SK-N-SH (cell line): ENCODE measurements around the gene SMIM10L2A. TPM values are rescaled to one million over a fixed set of nuclear protein-coding genes. Genes with fewer than 3 reads are reported as not detected.
A peak's percentile ranks its signal among the peaks of the same experiment; 100 is the strongest.

ENCODE experiments used
- CTCF ChIA-PET: fragments of 300-600, 350-600 bp; formaldehyde crosslinking; extraction: SDS; loops from one replicate; lab custom pipeline; 2021; lab: Yijun Ruan, JAX
- POLR2A ChIA-PET: fragments of 350-600 bp; sonication (Branson Sonifier 250); formaldehyde crosslinking; extraction: SDS; loops from one replicate; lab custom pipeline; 2020; ENCODE audit warnings: antibody characterized with exemption, inconsistent platforms; lab: Yijun Ruan, JAX
- DNase-seq: peaks from one replicate; pipeline ENCODE4 v3.0.0; 2012
- H2AFZ ChIP-seq: fragments of 200-600 bp; sonication (generic); 2 replicates; pipeline ENCODE4 v1.8.1; 2016; ENCODE audit warnings: antibody characterized with exemption, mild to moderate bottlenecking, low read depth
- H3F3A ChIP-seq: fragments of 200-600 bp; sonication (generic); replicated peaks from 2 replicates; pipeline ENCODE3; 2016; ENCODE audit warnings: antibody characterized with exemption, mild to moderate bottlenecking; ENCODE audit not compliant: insufficient read depth
- H3K27ac ChIP-seq, 2 experiments: fragments of 200-500 bp in 1 of 2; fragments of 200-600 bp in 1 of 2; sonication (Bioruptor generic) in 1 of 2; sonication (generic), shearing (Covaris generic) in 1 of 2; 2 replicates each; pipeline versions ENCODE4 v1.5.1 to v1.6.1; 2014 to 2016; ENCODE audit warnings: low read depth in 2 of 2, inconsistent platforms in 1 of 2, low read length in 1 of 2, mild to moderate bottlenecking in 1 of 2, mixed read lengths in 1 of 2
- H3K27me3 ChIP-seq: fragments of 200-600 bp; sonication (generic), shearing (Covaris generic); 2 replicates; pipeline ENCODE4 v1.6.1; 2016; ENCODE audit warnings: mixed run types; ENCODE audit not compliant: insufficient read depth
- H3K36me3 ChIP-seq, 2 experiments: fragments of 200-500 bp in 1 of 2; fragments of 200-600 bp in 1 of 2; sonication (Bioruptor generic) in 1 of 2; sonication (generic) in 1 of 2; replicated peaks in 1 of 2; 2 replicates each; pipeline versions ENCODE3 to v1.5.1; 2014 to 2016; ENCODE audit warnings: low read length in 1 of 2, mild to moderate bottlenecking in 1 of 2; ENCODE audit not compliant: insufficient read depth in 2 of 2, control insufficient read depth in 1 of 2
- H3K4me1 ChIP-seq, 2 experiments: fragments of 200-500 bp in 1 of 2; fragments of 200-600 bp in 1 of 2; sonication (Bioruptor generic) in 1 of 2; sonication (generic), shearing (Covaris generic) in 1 of 2; 2 replicates each; pipeline versions ENCODE4 v1.5.1 to v1.6.1; 2014 to 2016; ENCODE audit warnings: low read depth in 1 of 2, low read length in 1 of 2, mixed run types in 1 of 2; ENCODE audit not compliant: insufficient read depth in 2 of 2, control insufficient read depth in 1 of 2
- H3K4me2 ChIP-seq: fragments of 200-600 bp; sonication (generic), shearing (Covaris generic); 2 replicates; pipeline ENCODE4 v1.6.1; 2017; ENCODE audit warnings: mixed run types
- H3K4me3 ChIP-seq, 2 experiments: fragments of 200-500 bp in 1 of 2; fragments of 200-600 bp in 1 of 2; sonication (Bioruptor generic) in 1 of 2; sonication (generic), shearing (Covaris generic) in 1 of 2; 2 replicates each; pipeline versions ENCODE4 v1.5.1 to v1.8.1; 2014 to 2016; ENCODE audit warnings: low read depth in 2 of 2, inconsistent platforms in 1 of 2, low read length in 1 of 2, mild to moderate bottlenecking in 1 of 2, mixed read lengths in 1 of 2, moderate library complexity in 1 of 2
- H3K79me2 ChIP-seq: fragments of 200-600 bp; sonication (generic); 2 replicates; pipeline ENCODE4 v1.8.1; 2017; ENCODE audit warnings: mild to moderate bottlenecking; ENCODE audit not compliant: insufficient read depth
- H3K9ac ChIP-seq: fragments of 200-600 bp; sonication (generic); 2 replicates; pipeline ENCODE4 v1.6.1; 2017; ENCODE audit warnings: mixed run types
- H3K9me2 ChIP-seq: fragments of 200-600 bp; sonication (generic); 2 replicates; pipeline ENCODE4 v1.6.1; 2017; ENCODE audit warnings: mixed run types
- H3K9me3 ChIP-seq: fragments of 200-600 bp; sonication (generic); 2 replicates; pipeline ENCODE4 v1.6.1; 2017; ENCODE audit warnings: mixed run types, mild to moderate bottlenecking, moderate library complexity
- H4K20me1 ChIP-seq: fragments of 200-600 bp; sonication (generic); 2 replicates; pipeline ENCODE4 v1.6.1; 2017; ENCODE audit warnings: mild to moderate bottlenecking, mixed run types; ENCODE audit not compliant: insufficient read depth
- FOSL2 ChIP-seq: IDR thresholded peaks from 2 replicates; pipeline ENCODE4 v1.4.0; 2012; ENCODE audit warnings: low read depth, mild to moderate bottlenecking, moderate library complexity, borderline replicate concordance
- FOXM1 ChIP-seq: IDR thresholded peaks from 2 replicates; pipeline ENCODE4 v1.4.0; 2012; ENCODE audit warnings: low read depth, mild to moderate bottlenecking
- JUND ChIP-seq: IDR thresholded peaks from 2 replicates; pipeline ENCODE4 v1.4.0; 2012
- NFIC ChIP-seq: IDR thresholded peaks from 2 replicates; pipeline ENCODE4 v1.4.0; 2012; ENCODE audit warnings: borderline replicate concordance
- NRF1 ChIP-seq: IDR thresholded peaks from 2 replicates; pipeline ENCODE4 v1.6.1; 2012; ENCODE audit warnings: low read depth, mild to moderate bottlenecking, low read length
- WGBS: methylation state at CpG from one replicate; pipeline ENCODE4 v1.1.6; 2017; ENCODE audit warnings: low lambda C conversion rate; 5-methylcytosine and 5-hydroxymethylcytosine counted together
- polyA plus RNA-seq, 3 experiments: library from polyadenylated mRNA; depleted of rRNA; stranded (reverse); fragments of >200 nt; gene quantifications; 2 replicates each; pipeline ENCODE4 v1.2.3, GENCODE V29; 2012
- TF ChIP-seq, protein P1 (sequence below): fragments of 200-600 bp; sonication (generic); IDR thresholded peaks from 2 replicates; pipeline ENCODE4 v1.6.1; 2017; ENCODE audit warnings: antibody characterized with exemption, mild to moderate bottlenecking, moderate library complexity
- TF ChIP-seq, protein P2 (sequence below): IDR thresholded peaks from 2 replicates; pipeline ENCODE4 v1.4.0; 2012; ENCODE audit warnings: low read depth
- TF ChIP-seq, protein P3 (sequence below): IDR thresholded peaks from 2 replicates; pipeline ENCODE4 v1.4.0; 2012; ENCODE audit warnings: low read depth, borderline replicate concordance
- TF ChIP-seq, protein P4 (sequence below): fragments of 150-350 bp; IDR thresholded peaks from 2 replicates; pipeline ENCODE4 v1.6.1; 2016; ENCODE audit warnings: mild to moderate bottlenecking, low read depth, low read length

The SMIM10L2A gene
- polyA plus RNA-seq, 1 of the 3 experiments (the other 2 are of a cell fraction): 0.15 TPM

DNA sequence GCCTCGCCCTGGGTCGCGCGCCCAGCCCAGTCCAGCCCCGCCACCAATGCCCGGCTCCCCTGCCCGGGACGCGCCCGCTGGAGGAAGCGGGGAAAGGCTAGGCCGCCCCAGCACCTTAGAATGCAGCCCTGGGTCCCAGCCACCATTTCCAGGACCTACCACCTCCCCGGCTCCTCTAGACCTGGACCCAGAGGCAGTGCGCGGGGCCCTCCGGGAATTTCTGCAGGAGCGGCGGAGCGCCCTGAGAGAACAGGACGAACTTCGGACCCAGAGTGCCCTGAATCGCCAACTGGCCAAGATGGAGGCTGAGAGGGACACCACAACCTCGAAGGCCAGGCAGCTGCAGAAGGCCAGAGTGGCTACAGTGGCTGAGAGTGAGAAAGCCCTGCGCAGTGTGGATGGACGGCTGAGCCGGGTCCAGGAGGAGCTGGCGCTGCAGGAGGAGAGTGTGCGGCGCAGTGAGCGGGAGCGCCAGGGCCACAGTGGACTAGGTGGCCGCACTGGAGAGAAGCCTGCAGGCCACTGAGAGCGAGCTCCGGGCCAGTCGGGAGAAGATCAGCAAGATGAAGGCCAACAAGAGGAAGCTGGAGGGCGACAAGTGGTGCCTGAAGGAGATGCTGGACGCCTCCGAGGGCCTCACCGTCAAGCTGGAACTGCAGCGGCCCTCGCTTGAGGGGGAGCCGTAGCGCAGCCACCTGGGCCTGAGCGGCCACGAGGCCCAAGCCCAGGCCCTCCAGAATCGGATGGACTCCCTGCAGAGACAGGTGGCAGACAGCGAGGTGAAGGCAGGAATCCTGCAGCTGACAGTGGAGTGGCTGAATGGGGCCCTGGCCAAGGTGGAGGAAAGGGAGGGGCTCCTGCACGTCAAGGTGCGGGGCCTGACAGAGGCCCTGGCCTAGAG is 15.5 kb downstream of the SMIM10L2A start:
- Histone ChIP-seq H3K4me2 (no peak overlapping the region), H3K79me2 (no peaks in the 10 kb centered on the region), H3K27ac (no peak overlapping the region), H4K20me1 (no peaks in the 10 kb centered on the region), H2AFZ (no peak overlapping the region), H3K4me1 (no peaks in the 10 kb centered on the region; a peak in 1 of 4 replicates), H3K4me3 (no peak overlapping the region), H3K36me3 (no peaks in the 10 kb centered on the region), H3K27me3 (0 out of 2 replicates have a peak, but pooled peaks cover 6% of the 10 kb centered on the region), H3K9me2 (no peaks in the 10 kb centered on the region)
- DNase-seq: no peak
- CTCF ChIA-PET: no interaction called here
- POLR2A ChIA-PET: no interaction called here
- 51% methylated on average over 35 of the region's 49 CpGs for WGBS
- TF ChIP-seq, protein P1, sequence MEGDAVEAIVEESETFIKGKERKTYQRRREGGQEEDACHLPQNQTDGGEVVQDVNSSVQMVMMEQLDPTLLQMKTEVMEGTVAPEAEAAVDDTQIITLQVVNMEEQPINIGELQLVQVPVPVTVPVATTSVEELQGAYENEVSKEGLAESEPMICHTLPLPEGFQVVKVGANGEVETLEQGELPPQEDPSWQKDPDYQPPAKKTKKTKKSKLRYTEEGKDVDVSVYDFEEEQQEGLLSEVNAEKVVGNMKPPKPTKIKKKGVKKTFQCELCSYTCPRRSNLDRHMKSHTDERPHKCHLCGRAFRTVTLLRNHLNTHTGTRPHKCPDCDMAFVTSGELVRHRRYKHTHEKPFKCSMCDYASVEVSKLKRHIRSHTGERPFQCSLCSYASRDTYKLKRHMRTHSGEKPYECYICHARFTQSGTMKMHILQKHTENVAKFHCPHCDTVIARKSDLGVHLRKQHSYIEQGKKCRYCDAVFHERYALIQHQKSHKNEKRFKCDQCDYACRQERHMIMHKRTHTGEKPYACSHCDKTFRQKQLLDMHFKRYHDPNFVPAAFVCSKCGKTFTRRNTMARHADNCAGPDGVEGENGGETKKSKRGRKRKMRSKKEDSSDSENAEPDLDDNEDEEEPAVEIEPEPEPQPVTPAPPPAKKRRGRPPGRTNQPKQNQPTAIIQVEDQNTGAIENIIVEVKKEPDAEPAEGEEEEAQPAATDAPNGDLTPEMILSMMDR: no peak
- TF ChIP-seq, protein P2, sequence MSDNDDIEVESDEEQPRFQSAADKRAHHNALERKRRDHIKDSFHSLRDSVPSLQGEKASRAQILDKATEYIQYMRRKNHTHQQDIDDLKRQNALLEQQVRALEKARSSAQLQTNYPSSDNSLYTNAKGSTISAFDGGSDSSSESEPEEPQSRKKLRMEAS: no peak
- TF ChIP-seq NRF1 (no peak), NFIC (no peak), JUND (no peak), FOXM1 (no peak)
- TF ChIP-seq, protein P3, sequence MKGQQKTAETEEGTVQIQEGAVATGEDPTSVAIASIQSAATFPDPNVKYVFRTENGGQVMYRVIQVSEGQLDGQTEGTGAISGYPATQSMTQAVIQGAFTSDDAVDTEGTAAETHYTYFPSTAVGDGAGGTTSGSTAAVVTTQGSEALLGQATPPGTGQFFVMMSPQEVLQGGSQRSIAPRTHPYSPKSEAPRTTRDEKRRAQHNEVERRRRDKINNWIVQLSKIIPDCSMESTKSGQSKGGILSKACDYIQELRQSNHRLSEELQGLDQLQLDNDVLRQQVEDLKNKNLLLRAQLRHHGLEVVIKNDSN: no peak
- TF ChIP-seq, protein P4, sequence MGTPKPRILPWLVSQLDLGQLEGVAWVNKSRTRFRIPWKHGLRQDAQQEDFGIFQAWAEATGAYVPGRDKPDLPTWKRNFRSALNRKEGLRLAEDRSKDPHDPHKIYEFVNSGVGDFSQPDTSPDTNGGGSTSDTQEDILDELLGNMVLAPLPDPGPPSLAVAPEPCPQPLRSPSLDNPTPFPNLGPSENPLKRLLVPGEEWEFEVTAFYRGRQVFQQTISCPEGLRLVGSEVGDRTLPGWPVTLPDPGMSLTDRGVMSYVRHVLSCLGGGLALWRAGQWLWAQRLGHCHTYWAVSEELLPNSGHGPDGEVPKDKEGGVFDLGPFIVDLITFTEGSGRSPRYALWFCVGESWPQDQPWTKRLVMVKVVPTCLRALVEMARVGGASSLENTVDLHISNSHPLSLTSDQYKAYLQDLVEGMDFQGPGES: no peak
- TF ChIP-seq, all 33 proteins: peak for 0
- no peaks in the 10 kb centered on the region for H3K9me3 ChIP-seq
- no peaks in the 10 kb centered on the region for H3F3A ChIP-seq
- H3K9ac ChIP-seq: no peak overlapping the region

DNA sequence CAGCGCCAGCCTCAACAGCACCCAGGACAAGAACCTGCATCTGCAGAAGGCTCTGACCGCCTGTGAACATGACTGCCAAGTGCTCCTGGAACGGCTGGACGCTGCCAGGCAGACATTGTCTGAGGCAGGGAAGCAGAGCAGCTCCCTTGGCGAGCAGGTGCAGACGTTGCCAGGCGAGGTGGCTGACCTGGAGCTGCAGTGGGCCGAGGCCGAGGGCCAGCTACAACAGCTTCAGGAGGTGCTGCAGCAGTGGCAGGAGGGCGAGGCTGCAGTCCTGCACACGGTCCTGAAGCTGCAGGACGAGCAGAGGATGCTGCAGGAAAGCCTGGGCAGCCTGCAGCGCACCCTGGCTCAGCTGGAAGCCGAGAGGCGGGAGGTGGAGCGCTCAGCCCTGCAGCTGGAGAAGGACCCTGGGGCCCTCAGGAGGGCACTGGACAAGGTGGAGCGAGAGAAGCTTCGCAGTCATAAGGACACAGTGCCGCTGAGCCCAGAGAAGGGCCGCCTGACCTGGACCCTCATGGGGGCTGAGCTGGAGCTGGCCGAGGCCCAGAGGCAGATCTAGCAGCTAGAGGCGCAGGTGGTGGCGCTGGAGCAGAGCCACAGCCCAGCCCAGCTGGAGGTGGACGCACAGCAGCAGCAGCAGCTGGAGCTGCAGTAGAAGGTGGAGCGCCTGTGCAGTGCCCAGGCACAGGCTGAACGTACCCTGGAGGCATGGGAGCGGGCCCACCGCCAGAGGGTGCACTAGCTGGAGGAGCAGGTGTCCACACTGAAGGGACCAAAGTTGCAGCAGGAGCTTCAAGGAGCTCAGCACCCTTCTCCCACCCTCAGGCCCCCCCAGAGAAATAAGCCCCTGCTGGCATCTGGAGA is 16.4 kb downstream of the SMIM10L2A start:
- no peak overlapping the region for H3K27ac ChIP-seq
- ChIA-PET CTCF (no interaction called here), POLR2A (no interaction called here)
- H3K36me3 ChIP-seq: no peaks in the 10 kb centered on the region
- 38% methylated on average over 9 of the region's 28 CpGs for WGBS
- no peaks in the 10 kb centered on the region for H4K20me1 ChIP-seq
- no peak overlapping the region for H3K4me2 ChIP-seq
- TF ChIP-seq FOSL2: no peak
- TF ChIP-seq, protein P1: peak; percentile 26; the same call in 1 of the 2 replicates
- H3K4me1 ChIP-seq: no peaks in the 10 kb centered on the region; a peak in 1 of 4 replicates
- no peaks in the 10 kb centered on the region for H3K79me2 ChIP-seq
- peak; percentile 17 for DNase-seq
- no peaks in the 10 kb centered on the region for H3K9me2 ChIP-seq
- no peak overlapping the region for H3K4me3 ChIP-seq
- no peak overlapping the region for H2AFZ ChIP-seq
- H3F3A ChIP-seq: no peaks in the 10 kb centered on the region
- 0 out of 2 replicates have a peak, but pooled peaks cover 6% of the 10 kb centered on the region for H3K27me3 ChIP-seq
- no peak overlapping the region for H3K9ac ChIP-seq
- no peaks in the 10 kb centered on the region for H3K9me3 ChIP-seq
